Measurements from ENCODE around the gene KCNK13.

DNA sequence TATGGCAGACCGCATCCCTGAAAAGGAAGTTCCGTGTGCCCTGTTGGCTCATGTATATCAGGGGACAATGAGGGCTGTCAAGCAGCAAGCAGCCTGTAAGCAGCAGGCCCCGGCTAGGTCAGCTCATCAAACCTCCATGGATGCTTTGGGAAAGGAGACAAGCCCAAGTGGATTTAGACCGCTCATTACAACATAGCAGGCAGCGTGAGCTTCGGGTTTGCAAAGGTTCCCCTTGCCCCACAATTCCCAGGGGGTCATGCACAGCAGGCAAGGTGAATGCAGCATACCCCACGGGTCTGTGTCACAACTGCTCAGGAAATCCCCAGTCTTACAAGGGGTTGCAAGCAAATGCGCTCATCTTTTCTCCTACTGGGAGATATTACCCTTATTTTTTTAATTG is 54.6 kb downstream of the KCNK13 start:
- TF ChIP-seq JUND (IDR thresholded peaks at IDR 0.05) = no peak
- TF ChIP-seq, protein P1, sequence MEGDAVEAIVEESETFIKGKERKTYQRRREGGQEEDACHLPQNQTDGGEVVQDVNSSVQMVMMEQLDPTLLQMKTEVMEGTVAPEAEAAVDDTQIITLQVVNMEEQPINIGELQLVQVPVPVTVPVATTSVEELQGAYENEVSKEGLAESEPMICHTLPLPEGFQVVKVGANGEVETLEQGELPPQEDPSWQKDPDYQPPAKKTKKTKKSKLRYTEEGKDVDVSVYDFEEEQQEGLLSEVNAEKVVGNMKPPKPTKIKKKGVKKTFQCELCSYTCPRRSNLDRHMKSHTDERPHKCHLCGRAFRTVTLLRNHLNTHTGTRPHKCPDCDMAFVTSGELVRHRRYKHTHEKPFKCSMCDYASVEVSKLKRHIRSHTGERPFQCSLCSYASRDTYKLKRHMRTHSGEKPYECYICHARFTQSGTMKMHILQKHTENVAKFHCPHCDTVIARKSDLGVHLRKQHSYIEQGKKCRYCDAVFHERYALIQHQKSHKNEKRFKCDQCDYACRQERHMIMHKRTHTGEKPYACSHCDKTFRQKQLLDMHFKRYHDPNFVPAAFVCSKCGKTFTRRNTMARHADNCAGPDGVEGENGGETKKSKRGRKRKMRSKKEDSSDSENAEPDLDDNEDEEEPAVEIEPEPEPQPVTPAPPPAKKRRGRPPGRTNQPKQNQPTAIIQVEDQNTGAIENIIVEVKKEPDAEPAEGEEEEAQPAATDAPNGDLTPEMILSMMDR (IDR thresholded peaks at IDR 0.05) = no peak
- no peak for TF ChIP-seq FOSL2 (IDR thresholded peaks at IDR 0.05; ENCODE audit: borderline replicate concordance, low read depth)
- TF ChIP-seq POLR2AphosphoS5 (IDR thresholded peaks at IDR 0.05; ENCODE audit: low read depth, low read length) = no peak
- TF ChIP-seq EP300 (IDR thresholded peaks at IDR 0.05; ENCODE audit: borderline replicate concordance in 1 of 2, low read depth in 1 of 2, low read length in 1 of 2) = no peak
- no peak for TF ChIP-seq RAD21 (IDR thresholded peaks at IDR 0.05; ENCODE audit: low read length)
- no peak for TF ChIP-seq SMC3 (IDR thresholded peaks at IDR 0.05; ENCODE audit: low read depth, low read length)
- TF ChIP-seq MEF2A (IDR thresholded peaks at IDR 0.05; ENCODE audit: borderline replicate concordance, low read depth) = no peak

Measured in SK-N-SH (cell line).